Dermis blood vessel endothelial cell (primary cell): ENCODE measurements around the gene SND1. TPM values are rescaled to one million over a fixed set of nuclear protein-coding genes. Genes with fewer than 3 reads are reported as not detected.

ENCODE experiments used
- DNase-seq: peaks from one replicate; pipeline ENCODE4 v3.0.0; 2010
- total RNA-seq: library from RNA; depleted of rRNA; stranded (reverse); fragments of >200 nt; gene quantifications from 2 replicates; pipeline ENCODE4 v1.2.3, GENCODE V29; 2014

Gene SND1
- total RNA-seq, 1 donor from 2014 or later, result 179 TPM

DNA sequence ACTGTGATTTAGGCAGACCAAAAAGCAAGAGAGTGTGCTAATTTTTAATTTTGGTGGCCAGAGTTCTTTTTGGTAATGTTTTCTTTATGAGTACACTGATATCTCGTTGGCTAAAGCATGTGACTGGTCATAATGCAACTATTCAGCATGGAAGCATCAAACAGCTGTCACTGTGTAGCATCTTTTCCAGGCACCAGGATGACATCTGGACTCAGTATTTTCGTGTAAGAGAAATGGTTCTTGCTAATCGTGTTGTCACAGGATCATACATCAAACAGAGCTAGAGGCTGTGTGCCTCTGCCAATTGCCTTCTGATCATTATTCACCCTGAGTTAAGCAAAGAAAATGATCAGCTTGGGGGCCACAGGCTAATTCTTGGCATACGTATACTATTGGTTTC lies 118.9 kb downstream of the SND1 start:
- no peak for DNase-seq

DNA sequence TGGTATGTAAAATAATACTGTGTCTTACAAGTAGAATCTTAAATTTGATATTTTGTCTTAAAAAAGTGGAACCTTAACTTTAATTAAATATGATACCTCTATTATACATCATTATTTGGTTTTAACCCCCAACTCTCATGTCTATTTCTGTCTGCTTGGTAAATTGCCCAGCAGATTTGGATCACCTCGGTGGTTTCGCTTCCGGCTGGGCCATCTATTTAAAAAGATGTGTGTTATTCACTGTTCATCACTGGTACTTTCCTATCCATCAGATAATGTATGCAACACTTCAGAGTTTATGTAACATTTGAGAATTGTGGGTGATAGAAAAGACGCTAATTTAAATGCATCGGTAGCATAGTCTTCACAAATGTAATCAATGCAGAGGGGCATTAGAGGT lies 119.7 kb downstream of the SND1 start:
- no peak for DNase-seq

DNA sequence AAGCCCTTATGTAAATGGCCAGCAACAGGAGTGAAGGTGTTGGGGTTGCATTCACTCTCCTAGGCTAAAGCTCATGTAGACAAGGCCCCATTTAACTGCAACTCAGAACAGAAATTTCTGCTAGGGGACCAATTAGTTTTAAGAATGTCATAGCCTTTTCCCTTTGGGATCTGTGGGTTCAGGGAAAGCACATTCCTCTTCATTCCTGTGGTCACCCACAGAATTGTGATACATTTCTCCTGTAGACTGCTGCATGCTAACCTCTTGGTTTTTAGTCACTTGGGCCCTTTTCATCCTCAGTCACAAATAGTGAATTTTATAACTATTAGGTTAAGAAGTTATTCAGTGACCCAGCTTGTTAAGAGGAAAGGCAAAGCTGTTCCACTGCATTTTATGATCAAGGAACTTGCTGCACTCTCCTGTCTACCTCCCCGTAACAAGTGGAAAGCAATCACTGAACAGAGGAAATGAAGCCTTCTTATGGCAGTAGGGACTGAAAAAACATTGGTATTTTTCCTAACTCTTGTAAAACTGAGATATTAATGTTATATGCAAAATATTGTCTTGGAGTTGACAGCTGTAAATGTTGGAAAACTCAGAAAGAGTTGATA lies 124.9 kb downstream of the SND1 start:
- DNase-seq, result no peak

DNA sequence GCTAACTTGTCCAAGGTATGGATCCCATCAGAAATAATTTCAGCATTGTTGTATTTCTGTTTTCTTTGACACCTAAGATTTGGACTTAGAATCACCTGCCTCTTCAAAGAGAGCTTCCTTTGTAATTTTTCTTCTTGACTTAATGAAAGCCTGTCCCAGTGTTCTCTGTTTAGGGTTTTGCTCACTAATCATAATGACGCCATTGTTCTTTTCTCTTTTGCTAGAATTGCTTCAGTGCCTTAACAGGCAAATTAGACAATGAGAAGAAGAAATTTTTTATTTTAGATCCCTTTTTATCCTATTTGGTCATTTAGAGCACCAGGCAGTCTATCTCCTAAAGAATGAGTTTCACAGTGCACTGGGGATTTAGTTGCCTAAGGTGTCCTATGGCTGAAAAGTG lies 128.5 kb downstream of the SND1 start:
- no peak for DNase-seq

DNA sequence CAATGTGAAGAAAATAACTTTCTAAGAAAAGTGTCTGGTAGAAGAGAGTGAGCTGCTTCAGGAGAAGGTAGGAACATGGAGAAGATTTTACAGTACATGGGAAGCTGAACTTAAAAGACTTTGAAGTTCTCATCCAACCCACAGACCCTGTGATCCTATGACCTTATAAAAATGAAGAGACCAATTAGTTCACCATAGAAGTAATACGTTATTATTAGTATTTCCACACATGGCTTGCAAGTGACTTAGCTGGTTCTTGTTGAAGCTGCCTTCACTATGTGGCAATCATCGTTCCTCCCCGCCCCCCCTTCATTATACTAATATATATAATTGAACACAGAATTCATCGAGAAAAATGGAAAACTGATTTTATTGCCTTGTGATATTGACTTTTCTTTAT lies 129.1 kb downstream of the SND1 start:
- no peak for DNase-seq

DNA sequence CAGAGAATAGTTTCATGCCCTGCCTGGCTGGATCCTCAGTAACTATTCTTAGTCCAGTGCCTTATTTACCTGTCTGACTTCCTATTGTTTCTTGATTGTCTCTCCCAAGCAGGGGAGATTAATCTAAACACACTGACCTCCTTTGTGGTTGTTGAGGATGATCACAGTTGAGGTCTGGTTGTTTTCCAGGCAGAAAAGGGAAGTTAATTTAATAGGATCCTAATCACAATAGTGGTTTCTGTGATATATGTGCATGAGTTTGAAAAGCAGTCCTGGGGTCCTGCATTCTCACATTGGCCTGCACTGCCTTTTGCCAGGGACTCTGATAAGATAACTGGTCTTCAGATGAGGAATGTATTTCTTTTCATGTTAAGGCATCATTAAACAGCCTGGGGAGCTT lies 130.1 kb downstream of the SND1 start:
- DNase-seq, result no peak

DNA sequence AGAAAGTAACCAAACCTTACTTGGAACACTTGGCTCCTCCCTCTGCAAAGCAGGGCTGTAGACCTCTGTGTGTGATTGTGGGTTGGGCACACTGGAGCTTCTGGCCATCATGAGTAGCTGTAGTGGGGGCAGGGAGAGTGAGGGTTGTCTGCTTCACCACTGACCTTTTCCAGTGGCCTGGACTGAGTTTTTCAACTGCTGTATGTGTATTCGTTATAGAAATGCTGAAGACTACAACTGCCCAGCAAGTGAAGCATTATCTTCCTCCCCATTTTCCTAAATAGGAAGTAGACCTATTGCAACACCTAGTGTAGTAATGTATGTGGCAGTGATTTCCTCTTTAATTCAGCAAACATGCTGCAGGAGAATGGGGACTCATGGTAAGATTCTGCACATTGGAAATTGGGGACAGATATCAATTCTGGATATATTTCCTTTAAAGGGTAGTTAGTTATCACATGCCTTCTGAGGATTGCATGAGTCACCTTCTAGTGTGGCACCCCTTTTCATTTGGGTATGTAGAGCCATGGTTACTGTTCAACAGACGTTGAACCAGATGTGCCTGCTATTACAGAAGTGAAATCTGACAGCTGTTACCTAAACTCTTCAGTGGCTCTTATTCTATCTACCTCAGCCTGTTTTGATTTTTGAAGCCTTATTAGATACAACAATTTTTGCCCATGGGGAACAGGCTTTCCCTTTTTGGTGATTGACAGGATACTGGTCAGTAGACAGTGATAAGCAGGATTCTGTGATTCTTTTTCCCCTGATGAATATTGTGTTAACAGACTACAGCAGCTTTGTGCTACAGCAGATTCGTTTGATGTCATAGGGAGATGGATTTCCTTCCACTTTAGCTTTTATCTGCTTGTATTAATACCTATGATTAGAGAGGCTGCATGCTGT lies 130.9 kb downstream of the SND1 start:
- no peak for DNase-seq

DNA sequence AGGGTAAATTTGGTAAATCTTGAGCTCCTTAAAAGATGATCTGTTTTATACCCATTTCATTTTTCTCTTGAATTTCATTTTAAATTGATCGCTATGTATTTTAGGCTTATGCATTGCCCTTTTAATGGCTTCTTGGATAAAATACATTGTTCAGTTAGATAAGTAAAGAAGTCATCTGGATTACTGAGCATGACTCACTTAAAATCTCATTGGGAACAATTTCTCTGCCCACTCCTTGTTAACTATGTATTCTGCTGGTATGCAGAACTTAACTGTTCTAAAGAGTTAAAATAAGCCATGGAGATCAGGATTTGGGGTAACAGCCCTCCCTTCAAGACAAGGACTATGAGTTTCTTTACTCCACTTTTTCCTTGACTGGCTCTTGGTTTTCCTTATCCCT lies 134.2 kb downstream of the SND1 start:
- DNase-seq, result no peak

DNA sequence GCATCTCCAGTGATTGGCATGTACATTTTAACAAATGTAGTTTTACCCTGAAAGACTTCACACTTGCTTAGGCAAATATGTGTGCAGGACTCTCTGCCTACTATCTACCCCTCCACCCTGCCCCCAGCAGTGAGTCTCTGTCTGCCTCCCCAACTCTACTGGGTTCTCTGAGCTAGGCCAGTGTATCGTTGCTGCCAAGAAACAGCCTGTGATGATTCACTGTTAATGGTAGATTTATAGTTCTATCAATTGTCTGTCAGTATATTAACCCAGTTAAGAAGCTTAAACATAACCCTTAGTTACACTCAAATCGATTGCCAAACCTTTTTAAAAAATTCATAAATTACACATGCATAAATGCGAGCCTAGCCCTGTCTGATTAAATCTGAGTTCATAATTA lies 137.0 kb downstream of the SND1 start:
- no peak for DNase-seq

DNA sequence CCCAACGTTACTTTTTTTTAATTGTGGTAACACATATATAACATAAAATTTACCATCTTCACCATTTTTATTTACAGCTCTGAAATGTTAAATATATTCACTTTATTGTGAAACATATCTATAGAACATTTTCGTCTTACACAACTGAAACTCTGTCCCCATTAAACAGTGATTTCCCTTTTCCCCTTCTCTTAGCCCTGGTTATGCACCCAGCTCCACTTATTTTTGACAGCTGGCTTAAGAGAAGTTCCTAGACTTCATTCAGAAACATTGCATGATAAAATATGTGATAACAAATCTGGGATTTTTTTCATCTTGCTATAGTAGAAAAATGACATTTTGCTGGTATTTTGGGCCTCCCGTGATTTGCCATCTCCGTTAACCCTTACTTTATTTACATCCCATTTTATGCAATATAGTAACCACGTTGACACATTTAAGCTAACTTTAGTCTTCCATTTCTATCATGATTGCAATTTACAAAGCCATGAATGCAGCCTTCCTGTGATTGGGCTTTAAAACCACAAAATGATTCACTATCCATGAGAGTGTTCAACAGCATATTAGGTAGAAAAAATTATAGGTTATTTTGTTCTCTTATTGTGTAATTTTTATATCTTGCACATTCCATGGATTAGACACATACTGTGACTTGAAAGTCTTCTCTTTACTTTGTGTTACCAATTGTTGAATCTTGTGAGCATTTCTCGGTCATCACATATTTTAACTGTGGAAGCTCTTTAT lies 139.6 kb downstream of the SND1 start:
- no peak for DNase-seq

DNA sequence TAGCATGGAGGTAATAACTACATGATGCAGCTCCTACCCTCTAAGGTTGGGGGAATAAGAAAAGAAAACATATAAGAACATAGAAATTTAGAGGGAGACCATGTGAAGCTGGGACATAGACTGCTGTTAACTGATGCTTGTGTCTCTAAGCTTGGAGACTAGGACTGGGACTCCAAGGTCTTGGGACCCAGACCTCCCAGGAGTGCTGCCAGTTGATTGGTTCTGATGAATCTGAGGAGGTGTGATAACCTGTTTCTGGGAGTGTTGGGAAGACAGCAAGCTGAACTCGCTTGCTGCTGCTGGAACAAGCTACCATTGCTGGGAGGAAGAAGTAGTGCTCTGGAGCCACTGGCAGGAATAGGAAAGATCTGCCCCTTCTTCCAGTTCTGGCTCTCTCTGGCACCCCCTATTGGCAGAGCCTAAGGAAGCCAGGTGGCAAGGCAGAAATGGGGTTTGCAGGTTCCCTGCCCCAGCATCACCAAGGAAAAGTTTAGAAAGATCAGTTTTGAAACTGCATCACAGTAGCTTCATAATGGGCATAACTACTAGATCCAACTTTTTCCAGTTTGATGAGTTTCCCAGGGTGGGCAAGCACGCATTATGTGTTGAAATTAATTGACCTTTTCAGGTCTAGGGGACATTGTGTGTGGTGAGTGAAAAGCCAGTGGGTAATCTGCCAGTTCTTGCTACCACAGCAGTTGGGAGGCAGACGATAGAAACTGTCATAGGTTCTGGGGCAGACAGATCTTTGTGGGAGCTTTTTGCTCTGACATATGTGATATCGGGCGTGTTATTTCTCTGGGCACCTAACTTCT lies 140.7 kb downstream of the SND1 start:
- DNase-seq, result peak; percentile 21

DNA sequence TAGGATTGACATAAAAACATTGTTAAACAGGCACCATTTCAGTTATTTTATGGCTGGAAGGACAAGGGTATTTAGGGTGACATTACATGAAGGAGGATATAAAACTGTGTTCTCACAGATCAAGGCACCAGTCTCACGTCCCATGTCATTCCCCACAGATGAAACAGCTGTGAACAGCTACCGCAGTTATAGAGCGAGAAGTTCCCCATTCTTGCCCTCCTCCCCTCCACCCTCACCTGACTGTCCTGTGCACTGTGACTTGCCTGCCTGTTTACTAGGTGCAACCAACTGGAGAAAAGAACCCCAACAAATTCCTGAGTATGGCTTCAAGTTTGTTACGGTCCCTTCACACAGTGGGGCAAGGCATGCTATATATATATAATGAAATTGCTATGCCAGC lies 141.6 kb downstream of the SND1 start:
- no peak for DNase-seq

DNA sequence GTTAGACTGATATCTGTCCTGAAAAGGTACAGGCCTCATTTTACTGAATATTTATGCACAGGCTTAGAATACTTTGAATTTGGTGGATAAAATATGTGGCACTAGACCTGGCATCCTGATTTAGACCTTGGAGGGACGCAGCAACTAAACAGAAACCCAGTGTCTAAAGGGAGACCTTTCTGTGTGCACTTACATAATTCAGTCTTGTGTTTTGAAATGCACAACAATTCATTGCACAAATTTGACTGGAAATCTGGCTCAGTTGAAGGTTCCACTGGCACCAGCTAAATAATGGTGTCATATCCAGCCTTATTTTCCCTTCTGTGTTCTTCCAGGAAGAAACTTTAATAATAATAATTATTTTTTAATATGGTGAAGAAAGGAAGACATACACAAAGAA lies 142.1 kb downstream of the SND1 start:
- no peak for DNase-seq

DNA sequence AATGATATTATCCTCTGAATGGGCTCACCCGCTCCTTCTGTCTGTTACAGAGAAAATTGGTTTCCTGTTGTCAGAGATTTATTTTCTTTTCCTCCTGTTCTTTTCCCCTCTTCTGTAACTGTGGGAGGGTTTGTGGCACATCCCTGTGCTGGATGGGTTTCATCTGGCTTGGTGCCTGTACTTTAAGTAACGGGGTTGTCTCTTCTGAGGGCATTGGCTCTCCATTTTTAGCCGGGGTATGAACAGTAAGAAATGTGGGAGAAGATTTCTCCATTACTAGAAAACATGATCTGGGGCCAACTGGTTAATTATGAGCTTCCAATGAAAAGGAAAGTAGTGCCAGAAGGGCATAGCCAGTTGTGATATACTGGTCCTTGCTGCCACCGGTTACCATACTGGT lies 142.6 kb downstream of the SND1 start:
- no peak for DNase-seq

DNA sequence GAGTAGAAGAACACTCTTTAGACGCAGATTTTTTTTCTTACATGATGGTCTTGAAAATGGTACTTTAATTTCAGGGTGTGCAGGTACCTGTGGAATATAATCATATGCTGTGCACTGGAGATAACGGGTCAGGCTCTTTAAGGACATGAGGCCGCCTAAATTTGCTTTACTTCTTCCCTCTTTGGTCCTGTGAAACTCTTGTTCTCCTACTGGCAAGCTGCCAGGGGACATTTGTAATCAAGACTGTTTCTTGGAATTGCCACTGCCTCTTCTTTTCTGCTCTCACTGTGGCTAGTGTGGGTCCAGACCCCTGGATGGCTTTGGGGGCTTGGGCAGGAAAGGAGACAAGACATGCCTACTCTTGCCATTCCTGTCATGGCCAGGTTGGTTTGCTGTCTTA lies 146.0 kb downstream of the SND1 start:
- peak; percentile 22 for DNase-seq

DNA sequence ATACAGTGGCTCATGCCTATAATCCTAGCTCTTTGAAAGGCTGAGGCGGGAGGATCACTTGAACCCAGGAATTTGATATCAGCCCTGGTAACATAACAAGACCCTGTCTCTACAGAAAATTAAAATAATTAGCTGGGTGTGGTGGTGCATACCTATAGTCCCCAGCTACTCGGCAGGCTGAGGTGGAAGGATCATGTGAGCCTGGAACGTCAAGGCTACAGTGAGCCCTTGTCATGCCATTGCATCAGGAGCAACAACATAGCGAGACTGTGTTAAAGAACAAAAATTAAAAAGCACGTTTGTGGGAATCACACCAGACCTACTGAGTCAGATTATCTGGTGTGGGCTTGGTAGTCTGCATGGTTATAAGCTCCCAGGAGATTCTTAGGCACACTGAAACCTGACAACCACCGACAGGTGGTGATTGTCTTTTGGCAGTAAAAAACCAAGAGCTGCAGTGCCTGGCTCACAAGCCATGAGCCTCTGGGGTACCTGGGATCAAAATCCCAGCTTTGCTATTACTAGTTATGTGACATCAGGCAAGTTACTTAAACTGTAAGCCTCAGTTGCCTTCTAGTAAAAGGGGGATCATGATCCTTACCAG lies 146.9 kb downstream of the SND1 start:
- DNase-seq, result no peak

DNA sequence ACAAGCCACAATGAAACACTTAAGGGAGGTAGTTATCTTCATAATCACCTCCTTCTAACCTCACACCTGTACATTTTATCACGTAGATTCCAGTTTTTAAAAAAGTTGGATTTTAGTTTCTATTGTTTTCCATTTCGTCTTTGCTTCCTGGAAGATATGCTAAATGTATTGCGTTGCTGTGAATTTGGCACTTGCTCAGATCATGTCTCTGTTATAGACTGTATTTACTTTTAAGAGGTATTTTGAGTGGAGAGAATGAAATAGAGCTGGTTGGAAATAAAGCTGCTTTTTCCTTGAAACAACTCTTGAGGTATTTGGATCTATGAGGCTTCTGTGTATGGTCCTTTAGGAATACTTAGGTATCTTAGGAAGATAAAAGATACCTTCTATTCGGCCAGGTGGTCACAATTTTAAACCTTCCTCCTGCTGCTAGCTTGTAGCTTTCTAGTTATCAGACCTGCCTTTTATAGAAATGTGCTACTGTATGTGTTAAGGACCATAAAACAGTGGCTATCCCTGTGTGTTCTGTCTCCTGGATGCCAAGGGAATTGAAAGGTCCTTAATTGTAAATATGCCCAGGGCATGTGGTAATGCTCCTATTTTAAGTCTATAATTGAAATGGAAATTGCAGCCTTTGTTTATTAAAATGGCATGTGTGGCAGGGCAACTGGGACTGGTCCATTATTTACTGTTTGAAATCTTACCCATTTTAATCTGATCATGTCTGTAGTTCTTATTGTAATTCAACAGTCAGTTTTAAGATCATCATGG lies 147.7 kb downstream of the SND1 start:
- no peak for DNase-seq

DNA sequence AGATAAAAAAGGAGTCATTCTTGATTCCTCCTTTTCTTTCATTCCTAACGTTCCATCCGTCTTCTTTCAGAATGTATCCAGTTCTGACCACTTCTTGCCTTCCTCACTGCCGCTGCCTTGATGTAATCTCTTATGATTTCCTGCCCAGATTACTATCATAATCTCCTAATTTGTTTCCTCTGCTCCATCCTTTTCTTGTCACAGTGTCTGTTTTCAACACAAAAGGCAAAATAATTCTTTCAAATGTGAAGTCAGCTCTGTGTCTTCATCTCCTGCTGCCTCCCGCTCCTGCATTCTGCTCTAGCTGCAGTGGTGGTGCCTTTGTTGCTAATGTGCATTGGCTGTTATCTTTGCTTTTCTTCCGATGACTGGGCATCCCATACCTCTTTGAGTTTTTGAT lies 150.9 kb downstream of the SND1 start:
- DNase-seq, result no peak

DNA sequence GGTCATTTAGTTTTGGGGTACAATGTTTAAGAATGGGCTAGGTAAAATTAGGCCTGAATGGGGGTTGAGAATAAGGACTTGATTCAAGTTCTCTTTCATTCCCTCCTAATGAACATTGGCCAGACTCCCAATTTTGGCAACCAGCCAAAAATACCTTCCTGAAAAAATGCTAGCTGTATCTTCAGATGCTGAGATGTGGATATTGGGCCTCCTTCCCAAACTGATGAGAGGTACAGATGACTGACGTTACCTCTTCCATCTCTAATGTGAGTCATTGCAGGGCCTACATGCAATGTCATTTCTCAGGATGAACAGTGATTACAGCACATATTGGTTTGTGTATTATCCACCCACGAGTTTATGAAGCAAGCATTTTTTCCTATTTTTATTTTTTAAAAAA lies 151.6 kb downstream of the SND1 start:
- DNase-seq, result peak; percentile 30

DNA sequence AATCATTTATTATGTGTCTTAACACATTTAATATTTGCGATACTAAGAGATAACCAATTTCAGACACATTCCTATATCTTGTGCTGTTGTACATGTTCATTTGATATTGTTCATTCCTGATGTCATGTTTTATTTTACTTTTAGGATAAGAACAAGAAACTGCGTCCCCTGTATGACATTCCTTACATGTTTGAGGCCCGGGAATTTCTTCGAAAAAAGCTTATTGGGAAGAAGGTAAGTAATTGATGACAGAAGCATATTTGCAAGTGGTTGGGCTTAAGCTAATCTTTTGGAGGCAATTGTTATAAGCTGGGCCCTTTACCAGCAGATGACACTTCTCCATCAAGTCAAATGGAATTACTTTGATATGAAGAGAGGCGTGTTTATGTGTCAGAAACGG lies 155.3 kb downstream of the SND1 start:
- no peak for DNase-seq

DNA sequence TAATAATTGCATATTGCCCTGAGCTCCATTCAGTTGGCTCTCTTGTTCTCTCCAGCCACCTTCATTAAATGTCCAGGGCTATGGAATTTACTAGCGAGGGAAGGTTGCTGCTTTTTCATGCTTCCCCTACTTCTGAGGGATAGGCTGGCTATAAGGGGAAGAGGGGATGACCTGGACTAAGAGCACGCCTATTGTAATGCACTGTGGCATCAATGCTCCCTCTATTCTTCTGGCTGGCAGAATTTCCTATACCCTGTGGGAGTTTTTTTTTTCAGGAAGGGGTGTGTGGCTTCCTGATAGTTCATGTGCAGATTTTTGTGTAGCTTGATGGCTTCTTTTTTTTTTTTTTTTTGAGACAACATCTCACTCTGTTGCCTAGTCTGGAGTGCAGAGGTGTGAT lies 155.8 kb downstream of the SND1 start:
- no peak for DNase-seq

DNA sequence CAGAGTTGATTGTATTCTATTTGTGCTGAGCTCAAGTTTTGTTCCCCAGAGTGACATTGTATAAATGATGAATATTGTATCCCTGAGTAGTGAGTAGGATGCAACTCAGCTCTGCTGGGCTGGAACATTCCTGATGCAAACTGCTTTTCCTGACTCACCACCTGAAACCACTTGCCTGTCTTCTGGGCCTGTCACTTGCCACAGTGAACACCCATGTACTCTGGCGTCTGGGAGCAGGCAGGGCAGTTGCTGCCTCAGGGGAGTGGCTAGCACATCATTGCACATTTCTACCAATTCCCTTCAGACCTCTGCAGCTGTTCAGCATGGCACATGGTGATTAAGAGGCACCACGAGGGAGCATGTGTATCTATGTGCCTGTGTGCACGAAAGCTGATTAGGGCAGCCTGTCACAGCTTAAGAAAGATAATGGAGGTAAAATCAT lies 157.3 kb downstream of the SND1 start:
- no peak for DNase-seq
